H4 (cell line): ENCODE results near the gene MAPKAPK2. TPM values are rescaled to one million over a fixed set of nuclear protein-coding genes. Genes with fewer than 3 reads are reported as not detected.
A peak's percentile ranks its signal among the peaks of the same experiment; 100 is the strongest.
"Not testable (repeated sequence)": the region's sequence is repeated elsewhere in the genome, so short reads cannot be mapped to it uniquely, and the experiment has no call there.

Source experiments
- DNase-seq: peaks from one replicate; pipeline ENCODE4 v3.0.0-alpha.2; 2015; ENCODE audit warnings: low spot score
- total RNA-seq: library from RNA; depleted of rRNA; stranded (reverse); fragments of >200 nt; shearing (Covaris generic); gene quantifications from 2 replicates; pipeline ENCODE4 v1.2.3, GENCODE V29; 2014

MAPKAPK2 gene
- total RNA-seq, 1 experiment from 2014 or later = 12.7 TPM

DNA sequence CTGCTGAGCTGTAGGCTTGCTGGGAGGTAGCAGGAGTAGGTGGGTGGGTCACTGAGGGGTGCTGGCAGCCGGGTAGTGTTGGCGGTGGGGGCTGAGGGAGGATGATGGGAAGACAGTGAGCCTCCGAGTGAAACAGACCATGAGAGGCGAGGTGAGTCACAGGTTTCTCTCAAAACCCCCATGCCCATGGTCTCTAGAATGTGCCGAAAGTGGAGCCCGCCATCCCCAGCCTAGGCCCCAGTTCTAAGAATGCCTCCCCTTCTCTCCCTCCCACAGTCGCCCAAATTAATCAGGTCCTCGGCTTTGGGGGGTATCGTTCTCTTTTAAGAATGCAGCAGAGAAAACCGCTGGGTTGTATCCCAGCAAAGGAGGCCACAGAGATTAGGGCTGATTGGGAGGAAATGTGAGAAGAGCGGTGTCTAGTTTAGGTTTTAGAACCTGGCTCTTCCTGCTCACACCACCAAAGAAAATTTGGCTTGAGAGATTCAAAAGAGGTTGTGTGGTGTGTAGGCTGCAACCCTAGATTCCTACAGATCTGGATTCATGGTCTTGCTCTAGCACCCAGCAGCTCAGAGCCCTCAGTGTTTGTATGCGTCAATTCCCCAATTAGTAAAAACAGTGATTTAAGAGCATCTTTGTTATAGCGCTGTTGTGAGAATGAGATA lies 58.1 kb downstream of the MAPKAPK2 start:
- DNase-seq = no peak

- DNase-seq = no peak
Observed at GRCh38 chr1:206744683-206745082, 60.0 kb downstream of the MAPKAPK2 start.

DNA sequence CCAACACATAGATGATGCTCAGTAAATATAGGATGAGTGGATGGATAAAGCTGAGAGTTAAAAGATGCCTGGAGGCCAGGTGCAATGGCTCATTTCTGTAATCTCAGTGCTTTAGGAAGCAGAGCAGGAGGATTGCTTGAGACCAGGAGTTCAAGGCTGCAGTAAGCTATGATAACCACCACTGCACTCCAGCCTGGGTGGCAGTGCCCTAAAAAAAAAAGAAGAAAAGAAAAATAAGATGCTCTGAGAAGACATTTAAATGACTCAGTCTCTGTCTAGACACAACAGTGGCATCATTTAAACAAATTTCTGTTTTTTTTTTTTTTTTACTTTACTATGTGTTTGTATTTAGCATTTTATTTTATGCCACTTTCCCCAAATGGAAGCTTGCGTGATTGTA lies 60.6 kb downstream of the MAPKAPK2 start:
- no peak for DNase-seq

- DNase-seq = no peak
Observed at GRCh38 chr1:206748348-206749030, 63.8 kb downstream of the MAPKAPK2 start.

DNA sequence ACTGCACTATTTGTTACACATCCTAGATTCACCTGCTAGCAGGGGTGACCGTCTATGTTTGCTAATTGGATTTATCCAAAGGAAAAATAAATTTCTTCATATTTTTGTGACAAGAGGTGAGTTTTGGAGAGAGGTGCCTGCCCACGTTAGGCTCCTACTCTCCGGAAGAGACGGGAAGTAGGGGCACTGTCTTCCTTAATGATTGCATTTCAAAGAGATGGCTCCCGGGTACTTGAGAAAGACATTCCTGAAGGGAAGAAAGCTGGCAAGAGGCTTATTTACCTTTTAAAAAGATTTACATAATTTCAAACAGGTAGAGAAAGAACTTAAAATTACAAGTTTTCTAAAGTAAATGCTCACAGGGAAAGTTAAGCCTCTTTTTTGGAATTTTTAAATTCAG lies 67.2 kb downstream of the MAPKAPK2 start:
- no peak for DNase-seq

DNA sequence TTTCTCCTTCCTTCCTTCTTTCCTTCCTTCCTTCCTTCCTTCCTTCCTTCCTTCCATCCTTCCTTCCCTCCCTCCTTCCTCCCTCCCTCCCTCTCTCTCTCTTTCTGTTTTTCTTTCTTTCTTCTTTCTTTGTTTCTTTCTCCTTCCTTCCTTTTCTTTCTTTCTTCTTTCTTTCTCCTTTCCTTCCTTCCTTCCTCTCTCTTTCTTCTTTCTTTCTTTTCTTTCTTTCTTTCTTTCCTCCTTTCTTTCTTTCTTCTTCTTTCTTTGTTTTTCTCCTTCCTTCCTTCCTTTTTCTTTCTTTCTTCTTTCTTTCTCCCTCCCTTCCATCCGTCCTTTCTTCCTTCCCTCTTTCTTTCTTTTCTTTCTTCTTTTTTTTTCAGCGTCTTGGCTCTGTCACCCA lies 67.8 kb downstream of the MAPKAPK2 start:
- DNase-seq = no peak

DNA sequence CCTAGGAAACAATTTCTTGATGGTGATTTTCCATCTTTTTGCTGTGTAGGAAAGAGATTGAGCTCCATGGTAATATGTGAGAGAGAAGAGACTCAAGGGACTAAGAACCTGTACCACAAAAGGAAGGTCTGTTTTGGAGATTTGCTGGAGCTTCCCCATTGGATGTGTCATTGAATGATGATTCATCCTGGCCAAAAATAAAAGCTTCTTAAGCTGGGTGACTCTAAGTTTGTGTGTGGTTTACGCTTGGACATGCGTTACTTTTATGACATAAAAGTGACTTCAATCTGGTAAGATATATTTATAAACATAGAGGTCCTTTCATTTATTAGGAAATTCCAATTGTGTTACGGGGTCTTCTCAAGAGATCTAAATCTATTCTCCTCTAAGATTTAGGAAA lies 68.4 kb downstream of the MAPKAPK2 start:
- DNase-seq = no peak

GRCh38 chr1:206754011-206754410 lies 69.3 kb downstream of the MAPKAPK2 start:
- DNase-seq = no peak

DNA sequence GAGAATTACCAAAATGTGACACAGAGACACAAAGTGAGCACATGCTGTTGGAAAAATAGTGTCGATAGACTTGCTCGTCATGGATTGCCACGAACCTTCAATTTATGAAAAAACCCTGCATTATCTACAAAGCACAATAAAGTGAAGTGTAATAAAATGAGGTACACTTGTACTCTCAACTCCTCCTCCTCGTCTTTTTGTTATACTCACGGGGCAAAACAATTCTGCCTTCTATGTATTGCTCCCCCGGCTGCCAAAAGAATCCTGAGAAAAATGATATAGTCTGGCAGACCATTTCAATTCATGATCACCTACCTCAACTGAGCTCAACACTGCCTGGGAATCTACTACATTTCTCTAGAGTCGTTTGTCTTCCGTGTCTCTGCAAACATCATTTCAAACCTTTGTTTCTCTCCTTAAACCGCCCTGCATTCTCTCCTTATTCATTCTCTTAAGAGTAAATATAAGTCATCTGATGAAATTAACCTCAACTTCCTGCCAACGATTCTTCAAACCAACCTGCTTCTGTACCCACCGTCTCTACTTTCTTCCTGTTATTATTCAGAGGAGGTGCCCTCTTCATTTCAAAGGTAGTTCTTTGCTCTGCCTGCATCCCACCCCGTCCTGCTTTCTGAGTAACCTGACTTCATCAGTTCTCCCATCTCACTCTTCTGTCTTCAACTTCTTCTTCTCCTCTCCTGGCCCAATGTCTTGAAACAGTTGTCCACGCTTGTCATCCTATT lies 73.0 kb downstream of the MAPKAPK2 start:
- DNase-seq = no peak

GRCh38 chr1:206760590-206760989 lies 75.9 kb downstream of the MAPKAPK2 start:
- no peak for DNase-seq

GRCh38 chr1:206761159-206761768 lies 76.6 kb downstream of the MAPKAPK2 start:
- DNase-seq = no peak

- not testable (repeated sequence) for DNase-seq
Observed at GRCh38 chr1:206762741-206763364, 78.1 kb downstream of the MAPKAPK2 start.

DNA sequence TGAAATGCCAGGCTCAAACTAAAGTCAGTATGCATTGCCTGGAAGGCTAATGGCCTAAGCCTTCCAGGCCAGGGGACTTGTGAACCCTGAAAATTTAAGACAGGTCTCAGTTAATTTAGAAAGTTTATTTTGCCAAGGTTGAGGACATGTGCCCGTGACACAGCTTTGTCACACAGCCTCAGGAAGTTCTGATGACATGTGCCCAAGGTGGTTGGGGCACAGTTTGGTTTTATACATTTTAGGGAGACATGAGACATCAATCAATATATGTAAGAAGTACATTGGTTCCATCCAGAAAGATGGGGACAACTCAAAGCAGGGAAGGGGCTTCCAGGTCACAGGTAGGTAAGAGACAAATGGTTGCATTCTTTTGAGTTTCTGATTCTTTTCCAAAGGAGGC lies 81.1 kb downstream of the MAPKAPK2 start:
- DNase-seq = not testable (repeated sequence)

- peak; percentile 89 for DNase-seq
Observed at GRCh38 chr1:206766251-206766856, 81.6 kb downstream of the MAPKAPK2 start.

- DNase-seq = no peak
Observed at GRCh38 chr1:206768472-206769303, 84.0 kb downstream of the MAPKAPK2 start.

DNA sequence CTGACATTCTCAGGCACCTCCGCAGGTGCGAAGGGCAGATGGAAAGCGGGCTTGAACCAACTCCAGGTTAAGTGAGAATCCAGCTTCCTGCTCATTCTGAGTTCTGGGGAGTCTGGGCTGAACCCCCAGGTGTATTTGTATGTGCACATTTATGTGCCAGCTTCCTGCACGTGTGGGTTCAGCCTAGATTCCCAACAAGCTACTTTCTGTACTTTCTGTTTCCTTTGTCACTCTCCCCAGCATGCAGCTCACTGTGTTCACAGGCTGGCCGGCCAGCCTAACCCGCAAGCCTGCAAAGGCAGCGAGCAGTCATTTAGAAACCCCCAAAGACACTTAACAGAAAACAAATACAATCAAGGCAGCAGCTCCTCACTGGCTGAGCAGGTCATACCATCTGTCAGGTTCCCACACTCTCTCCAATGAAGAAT lies 84.6 kb downstream of the MAPKAPK2 start:
- no peak for DNase-seq

- DNase-seq = no peak
Observed at GRCh38 chr1:206770531-206771337, 86.0 kb downstream of the MAPKAPK2 start, which contains the start of gene IL19. TSS of gene IL19 (plus strand) at chr1:206770773. CDS start at chr1:206836663, 65,890 bp downstream.

DNA sequence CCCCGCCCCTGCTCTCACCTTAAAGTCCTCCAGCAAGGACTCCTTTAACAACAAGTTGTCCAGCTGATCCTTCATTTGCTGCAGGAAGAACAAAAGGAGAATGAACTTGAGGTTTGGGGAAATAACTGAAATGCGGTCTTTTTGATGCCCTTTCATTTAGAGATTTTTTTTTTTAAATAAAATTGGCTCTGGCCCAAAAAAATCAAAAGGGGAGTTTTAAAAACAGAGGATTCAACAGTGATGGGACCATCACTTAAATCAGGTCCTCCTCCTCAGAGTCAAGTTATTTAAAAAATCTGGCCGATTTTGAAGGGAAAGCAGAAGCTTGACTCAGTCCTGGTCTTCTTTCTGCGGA lies 86.6 kb downstream of the MAPKAPK2 start:
- DNase-seq = no peak

GRCh38 chr1:206772243-206772937 lies 87.7 kb downstream of the MAPKAPK2 start, which contains the start of gene IL10:
TSS of gene IL10 (minus strand) at chr1:206772494. CDS start at chr1:206772435, 59 bp downstream.
- DNase-seq = no peak
